HFFc6 (cell line): ENCODE data around the gene SLC22A23. TPM values are rescaled to one million over a fixed set of nuclear protein-coding genes. Genes with fewer than 3 reads are reported as not detected.

Experiments
- DNase-seq: peaks from one replicate; pipeline ENCODE4 v3.0.0-alpha.2; 2018
- H3K27ac Mint-ChIP-seq: 2 replicates; pipeline ENCODE4 v1.8.0; 2020; ENCODE audit warnings: mild to moderate bottlenecking, mixed read lengths
- H3K27me3 Mint-ChIP-seq: 2 replicates; pipeline ENCODE4 v1.8.0; 2021; ENCODE audit warnings: mild to moderate bottlenecking, moderate library complexity, mixed read lengths; ENCODE audit not compliant: insufficient read depth
- H3K36me3 Mint-ChIP-seq: 2 replicates; pipeline ENCODE4 v1.8.0; 2021; ENCODE audit warnings: low read depth, mixed read lengths
- H3K4me1 Mint-ChIP-seq: 2 replicates; pipeline ENCODE4 v1.8.0; 2020; ENCODE audit warnings: low read depth, mixed read lengths
- H3K4me3 Mint-ChIP-seq: 2 replicates; pipeline ENCODE4 v1.8.0; 2020; ENCODE audit warnings: mild to moderate bottlenecking, moderate library complexity, mixed read lengths
- H3K9me3 Mint-ChIP-seq: 2 replicates; pipeline ENCODE4 v1.8.0; 2020; ENCODE audit warnings: mild to moderate bottlenecking, mixed read lengths
- total RNA-seq, 6 experiments: library from RNA; stranded (reverse); fragmentation: NEBNext Ultra II Directional; extraction: Animal tissue kit (Norgen Biotek cat#: 25700); gene quantifications; 2 replicates in 1 of 6; 3 replicates in 5 of 6; pipeline ENCODE4 v1.2.3, GENCODE V29; 2021
- TF ChIP-seq, protein P1 (sequence below): fragments of 200-600 bp; sonication (generic); IDR thresholded peaks from 2 replicates; pipeline ENCODE4 v1.5.0; 2021; ENCODE audit warnings: antibody characterized with exemption, mild to moderate bottlenecking

The SLC22A23 gene
- total RNA-seq, 6 experiments from 2014 or later, result 0.10 to 0.55 (median 0.21) TPM

DNA sequence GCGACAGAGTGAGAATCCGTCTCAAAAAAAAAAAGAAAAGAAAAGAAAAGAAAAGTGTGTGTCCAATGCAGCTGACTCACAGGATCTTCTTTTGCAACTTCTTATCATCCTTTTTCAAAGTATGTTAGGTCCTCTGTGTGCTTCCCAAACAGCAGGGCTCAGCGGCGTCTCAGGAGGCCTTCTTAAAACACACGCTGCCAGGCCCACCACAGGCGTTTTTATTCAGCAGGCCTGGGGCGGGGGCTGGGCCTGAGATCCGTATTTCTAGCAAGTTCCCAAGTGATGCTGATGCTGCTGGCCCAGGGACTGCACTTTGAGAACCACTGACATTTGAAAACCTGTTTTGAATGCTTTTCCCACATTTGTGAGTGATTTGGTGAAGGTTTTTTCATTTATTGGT, 141.0 kb downstream of the SLC22A23 start:
- H3K27ac Mint-ChIP-seq, result no peak overlapping the region
- DNase-seq, result no peak
- no peak overlapping the region for H3K4me3 Mint-ChIP-seq
- peaks cover 60% of the 10 kb centered on the region for H3K27me3 Mint-ChIP-seq
- no peaks in the 10 kb centered on the region for H3K36me3 Mint-ChIP-seq
- H3K9me3 Mint-ChIP-seq, result no peaks in the 10 kb centered on the region
- TF ChIP-seq, protein P1, sequence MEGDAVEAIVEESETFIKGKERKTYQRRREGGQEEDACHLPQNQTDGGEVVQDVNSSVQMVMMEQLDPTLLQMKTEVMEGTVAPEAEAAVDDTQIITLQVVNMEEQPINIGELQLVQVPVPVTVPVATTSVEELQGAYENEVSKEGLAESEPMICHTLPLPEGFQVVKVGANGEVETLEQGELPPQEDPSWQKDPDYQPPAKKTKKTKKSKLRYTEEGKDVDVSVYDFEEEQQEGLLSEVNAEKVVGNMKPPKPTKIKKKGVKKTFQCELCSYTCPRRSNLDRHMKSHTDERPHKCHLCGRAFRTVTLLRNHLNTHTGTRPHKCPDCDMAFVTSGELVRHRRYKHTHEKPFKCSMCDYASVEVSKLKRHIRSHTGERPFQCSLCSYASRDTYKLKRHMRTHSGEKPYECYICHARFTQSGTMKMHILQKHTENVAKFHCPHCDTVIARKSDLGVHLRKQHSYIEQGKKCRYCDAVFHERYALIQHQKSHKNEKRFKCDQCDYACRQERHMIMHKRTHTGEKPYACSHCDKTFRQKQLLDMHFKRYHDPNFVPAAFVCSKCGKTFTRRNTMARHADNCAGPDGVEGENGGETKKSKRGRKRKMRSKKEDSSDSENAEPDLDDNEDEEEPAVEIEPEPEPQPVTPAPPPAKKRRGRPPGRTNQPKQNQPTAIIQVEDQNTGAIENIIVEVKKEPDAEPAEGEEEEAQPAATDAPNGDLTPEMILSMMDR, result no peak
- H3K4me1 Mint-ChIP-seq, result no peaks in the 10 kb centered on the region

DNA sequence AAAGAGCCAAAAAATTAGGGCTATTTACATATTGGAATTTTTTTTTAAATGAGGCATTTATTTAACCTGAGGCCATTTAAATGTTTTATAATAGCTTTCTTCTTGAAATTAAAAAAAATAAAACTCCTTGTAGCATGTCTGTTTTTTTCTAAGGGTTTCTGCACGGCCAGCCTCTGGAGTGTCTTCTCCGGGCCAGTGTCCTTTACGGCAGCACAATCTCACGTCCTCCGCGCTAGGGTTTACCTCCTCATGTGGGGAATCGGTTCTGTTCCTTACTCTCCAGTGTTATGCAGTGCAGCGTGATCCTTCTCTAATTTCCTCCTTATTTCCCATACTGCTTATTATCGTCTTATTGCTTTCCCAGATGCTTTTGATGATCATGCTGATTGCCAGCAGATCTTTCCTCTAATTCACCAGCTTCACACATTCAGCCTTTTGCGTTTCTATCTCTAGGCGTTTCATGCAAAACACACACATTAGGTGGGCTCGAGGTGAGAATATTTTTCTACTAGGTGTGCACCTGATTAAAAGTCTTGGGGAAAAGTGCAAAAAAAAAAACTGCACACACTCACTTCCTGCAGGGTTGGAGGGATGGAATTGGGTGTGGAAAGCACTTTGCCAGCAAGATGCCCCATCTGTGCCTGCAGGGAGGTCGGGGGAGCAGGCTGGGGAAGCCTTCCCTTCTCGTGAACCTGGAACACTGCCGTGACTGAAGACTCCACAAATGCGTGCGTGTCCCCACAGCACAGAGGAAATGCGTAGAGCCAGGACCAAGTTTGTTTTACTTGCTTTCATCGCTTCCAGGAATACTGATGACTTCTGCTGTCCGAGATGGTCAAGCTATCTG, 142.0 kb downstream of the SLC22A23 start:
- no peak for DNase-seq
- Mint-ChIP-seq H3K27ac (no peak overlapping the region), H3K4me3 (no peak overlapping the region), H3K27me3 (peaks cover 53% of the 10 kb centered on the region), H3K36me3 (no peaks in the 10 kb centered on the region), H3K9me3 (no peaks in the 10 kb centered on the region), H3K4me1 (no peaks in the 10 kb centered on the region)
- TF ChIP-seq, protein P1, result no peak

DNA sequence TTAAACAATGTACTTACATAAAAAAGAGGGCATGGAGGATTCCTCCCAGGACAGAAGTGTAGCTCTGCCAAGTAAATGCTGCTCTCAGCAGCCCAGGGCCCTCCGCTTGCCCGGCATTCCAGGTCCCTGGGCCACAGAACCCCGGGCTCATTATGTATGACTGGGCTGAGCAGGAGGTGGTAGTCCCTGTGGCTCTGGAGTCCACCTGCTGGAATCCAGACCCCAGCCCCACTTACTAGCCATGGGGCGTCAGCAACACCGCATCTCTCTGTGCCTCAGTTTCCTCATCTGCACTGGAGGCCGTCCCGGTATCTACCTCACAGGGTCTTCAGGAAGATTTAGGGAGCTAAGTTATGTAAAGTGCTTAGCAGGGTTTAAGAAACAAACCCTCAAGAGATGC, 142.7 kb downstream of the SLC22A23 start:
- H3K36me3 Mint-ChIP-seq, result no peaks in the 10 kb centered on the region
- TF ChIP-seq, protein P1, result no peak
- DNase-seq, result no peak
- H3K27ac Mint-ChIP-seq, result no peak overlapping the region
- no peak overlapping the region for H3K4me3 Mint-ChIP-seq
- H3K4me1 Mint-ChIP-seq, result no peaks in the 10 kb centered on the region
- peaks cover 48% of the 10 kb centered on the region for H3K27me3 Mint-ChIP-seq
- H3K9me3 Mint-ChIP-seq, result no peaks in the 10 kb centered on the region

DNA sequence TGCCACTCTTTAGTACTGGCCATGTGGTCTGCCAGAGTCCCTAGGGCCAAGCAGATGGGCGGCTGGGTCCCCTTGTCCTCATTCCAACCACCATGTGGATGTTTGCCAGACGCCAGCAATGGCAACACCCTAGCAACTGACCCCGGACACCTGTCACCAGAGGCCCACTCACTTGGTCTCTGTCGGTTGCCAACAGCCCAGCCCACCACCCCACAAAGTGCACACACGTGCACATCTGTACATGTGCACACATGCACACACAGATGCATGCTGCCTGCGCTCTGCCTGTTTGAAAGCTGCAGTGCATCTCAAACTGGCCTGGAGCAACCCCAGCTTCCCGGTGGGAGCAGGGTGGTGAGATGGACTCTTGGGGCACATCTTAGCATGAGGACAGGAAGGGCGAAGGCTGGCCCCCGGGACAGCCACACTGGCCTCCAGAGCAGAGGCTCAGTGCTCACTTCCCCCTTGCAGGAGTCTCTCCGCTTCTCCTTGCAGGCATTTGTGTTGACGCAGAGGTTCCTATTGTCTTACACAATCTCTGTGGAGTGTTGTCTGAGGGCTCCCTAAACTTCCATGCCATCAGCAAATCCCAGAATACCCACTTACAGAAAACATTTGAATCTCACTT, 144.1 kb downstream of the SLC22A23 start:
- Mint-ChIP-seq H3K4me3 (no peak overlapping the region), H3K9me3 (no peaks in the 10 kb centered on the region), H3K27me3 (peaks cover 45% of the 10 kb centered on the region), H3K27ac (no peak overlapping the region), H3K36me3 (no peaks in the 10 kb centered on the region), H3K4me1 (no peaks in the 10 kb centered on the region)
- TF ChIP-seq, protein P1, result no peak
- no peak for DNase-seq

DNA sequence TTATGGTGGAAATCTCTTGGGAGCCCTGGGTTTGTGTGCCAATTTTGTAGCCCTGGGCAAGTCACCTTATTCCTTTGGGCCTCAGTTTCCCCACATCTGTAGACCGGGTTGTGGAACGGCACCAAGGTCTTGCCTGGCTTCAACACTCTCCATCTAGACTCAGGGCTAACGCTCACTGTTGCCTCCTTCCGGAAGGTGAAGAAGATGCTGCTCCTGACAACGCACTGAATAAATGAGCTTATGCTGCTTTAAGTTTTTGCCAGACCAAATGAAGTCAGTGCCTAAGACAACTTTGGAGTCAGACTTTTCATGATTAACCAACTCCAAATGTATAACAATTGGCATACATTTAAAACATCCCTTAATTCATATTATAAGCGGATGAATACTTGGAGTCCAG, 145.0 kb downstream of the SLC22A23 start:
- no peak overlapping the region for H3K4me3 Mint-ChIP-seq
- H3K27me3 Mint-ChIP-seq, result peaks cover 44% of the 10 kb centered on the region
- no peak overlapping the region for H3K27ac Mint-ChIP-seq
- TF ChIP-seq, protein P1, result no peak
- DNase-seq, result no peak
- H3K4me1 Mint-ChIP-seq, result no peaks in the 10 kb centered on the region
- H3K9me3 Mint-ChIP-seq, result no peaks in the 10 kb centered on the region
- H3K36me3 Mint-ChIP-seq, result no peaks in the 10 kb centered on the region
